CD4-positive, alpha-beta T cell treated with Interleukin-1 beta for 1 hour (primary cell): ENCODE measurements around the gene CDKN1A.
A peak's percentile ranks its signal among the peaks of the same experiment; 100 is the strongest.

Experiments used
- DNase-seq, 2 donors: peaks; one replicate each; pipeline ENCODE4 v3.0.0-alpha.2; 2020 to 2022

CDKN1A gene

DNA sequence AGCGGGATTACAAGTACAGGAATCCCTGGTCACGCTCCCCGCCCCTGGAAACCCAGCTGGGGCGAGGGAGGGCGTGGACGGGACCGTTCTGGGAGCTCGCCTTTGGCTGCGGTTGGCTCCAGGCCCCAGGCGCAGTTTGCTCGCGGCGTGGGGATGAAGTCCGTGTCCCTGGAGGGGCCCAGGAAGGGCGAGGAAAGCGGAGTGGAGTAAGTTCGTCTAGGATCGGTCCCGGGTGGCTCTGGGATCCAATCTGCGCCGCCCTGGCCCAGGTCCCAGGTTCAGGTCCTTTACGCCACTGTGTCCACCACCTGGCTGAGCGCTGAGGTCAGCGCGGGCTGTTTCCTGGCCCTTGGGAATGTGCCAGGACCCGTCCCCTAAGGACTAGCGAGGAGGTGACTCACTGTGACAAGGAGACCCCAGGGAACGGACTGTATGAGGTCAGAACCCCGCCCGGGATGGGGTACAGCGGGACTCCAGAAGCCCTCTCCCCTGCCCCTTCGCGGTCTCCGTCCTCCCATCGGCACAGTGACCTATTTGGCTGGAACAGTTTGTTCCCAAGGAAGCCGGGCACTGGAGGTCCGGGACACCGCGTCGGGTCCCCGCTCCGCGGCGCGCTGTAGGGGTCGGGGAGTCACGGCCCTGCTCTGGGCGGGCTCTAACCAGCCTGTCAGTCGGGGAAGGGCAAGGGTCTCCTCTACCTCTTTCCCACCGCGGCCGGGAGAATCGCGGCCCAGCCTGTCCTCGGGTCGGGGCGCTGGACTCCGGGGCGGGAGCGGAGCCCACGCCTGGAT, 724 bp downstream of the CDKN1A start:
- peak; percentile 37 to 47 for DNase-seq

DNA sequence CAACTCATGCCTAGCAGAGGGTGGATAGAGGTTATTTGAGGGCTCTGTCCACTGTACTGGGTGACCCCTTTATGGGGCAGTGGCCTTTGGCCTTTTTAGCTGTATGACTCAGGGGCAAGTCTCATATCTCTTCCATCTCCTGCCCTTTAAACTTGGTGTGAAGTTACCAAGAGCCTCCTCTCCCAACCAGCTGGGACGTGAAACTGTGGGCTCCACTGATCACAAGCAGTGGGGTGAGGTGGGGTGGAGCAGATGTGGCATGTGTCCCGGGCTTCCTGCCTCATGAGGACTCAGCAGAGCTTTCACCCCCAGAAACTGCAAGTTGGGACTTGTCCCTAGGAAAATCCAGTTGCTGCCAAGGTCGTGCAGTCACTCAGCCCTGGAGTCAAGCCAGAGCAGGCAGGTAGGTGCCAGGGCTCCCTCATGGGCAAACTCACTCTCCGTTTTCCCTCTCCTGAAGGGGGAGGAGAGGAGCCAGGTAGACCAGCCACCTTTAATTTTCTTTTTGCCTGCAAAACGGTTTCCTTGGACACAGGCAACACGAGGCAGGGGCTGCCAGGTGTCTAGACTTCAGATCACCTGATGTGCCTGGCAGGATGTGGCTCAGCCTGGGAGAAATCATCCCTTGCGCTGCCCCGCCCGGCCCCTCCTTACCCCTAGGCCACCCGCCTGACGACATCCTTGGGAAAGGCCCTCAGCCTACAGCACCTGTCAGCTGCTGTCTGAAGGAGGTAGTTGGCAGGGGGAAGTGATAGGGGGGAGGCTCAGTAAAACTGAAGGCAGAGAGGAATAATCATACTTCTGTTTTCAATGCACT, 4.0 kb downstream of the CDKN1A start:
- peak; percentile 86 to 91 for DNase-seq

DNA sequence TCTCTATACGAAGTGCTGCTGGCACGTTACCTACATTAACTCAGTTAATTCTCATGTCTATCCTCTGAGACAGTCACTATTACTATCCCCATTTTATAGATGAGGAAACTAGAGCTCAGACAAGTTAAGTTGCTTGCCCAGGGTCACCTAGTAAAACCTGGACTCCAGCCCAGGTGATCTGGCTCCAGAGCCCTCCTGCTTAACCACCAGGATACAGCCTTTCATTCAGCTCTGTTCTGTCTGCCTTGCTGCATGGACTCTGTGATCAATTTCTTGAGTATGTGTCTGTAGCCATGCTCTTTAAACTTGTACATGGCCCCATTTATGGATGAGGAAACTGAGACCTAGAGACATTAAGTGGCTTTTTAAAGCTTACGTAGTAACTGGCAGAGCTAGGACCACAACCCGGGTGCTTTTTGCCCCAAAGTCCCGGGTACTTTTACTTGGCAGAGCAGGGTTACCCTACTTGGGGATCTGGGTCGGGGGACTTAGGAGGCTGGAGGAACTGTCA, 4.7 kb downstream of the CDKN1A start:
- no peak for DNase-seq

DNA sequence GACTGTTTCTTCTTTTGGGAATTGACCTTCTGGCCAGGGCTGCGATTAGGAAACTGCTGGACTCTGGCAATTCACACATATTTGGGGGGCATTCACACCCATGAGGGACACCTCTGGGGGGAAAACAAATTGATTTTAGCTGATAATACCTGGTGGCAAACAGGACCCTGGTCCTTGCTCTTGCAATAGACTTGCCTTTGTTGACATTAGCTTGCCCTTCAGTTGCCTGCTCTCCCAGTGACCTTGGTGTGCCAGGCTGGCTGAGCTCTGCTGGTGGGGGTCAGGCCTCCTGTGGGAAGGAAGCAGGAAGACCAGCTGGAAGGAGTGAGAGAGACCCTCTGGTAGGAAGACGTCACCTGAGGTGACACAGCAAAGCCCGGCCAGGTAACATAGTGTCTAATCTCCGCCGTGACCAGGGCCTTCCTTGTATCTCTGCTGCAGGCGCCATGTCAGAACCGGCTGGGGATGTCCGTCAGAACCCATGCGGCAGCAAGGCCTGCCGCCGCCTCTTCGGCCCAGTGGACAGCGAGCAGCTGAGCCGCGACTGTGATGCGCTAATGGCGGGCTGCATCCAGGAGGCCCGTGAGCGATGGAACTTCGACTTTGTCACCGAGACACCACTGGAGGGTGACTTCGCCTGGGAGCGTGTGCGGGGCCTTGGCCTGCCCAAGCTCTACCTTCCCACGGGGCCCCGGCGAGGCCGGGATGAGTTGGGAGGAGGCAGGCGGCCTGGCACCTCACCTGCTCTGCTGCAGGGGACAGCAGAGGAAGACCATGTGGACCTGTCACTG, 5.3 kb downstream of the CDKN1A start:
- DNase-seq: no peak

DNA sequence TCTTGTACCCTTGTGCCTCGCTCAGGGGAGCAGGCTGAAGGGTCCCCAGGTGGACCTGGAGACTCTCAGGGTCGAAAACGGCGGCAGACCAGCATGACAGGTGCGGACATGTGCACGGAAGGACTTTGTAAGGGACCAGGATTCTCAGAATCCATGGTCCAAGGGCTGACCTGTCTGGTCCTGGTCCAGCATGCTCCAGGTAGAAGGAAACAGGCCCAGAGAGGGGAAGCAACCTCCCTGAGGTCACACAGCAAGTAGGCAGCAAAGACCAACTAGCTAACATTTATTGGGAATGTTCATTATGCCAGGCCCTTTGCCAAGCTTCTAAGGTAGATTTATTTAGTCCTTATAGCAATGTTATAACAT, 5.9 kb downstream of the CDKN1A start:
- no peak for DNase-seq

DNA sequence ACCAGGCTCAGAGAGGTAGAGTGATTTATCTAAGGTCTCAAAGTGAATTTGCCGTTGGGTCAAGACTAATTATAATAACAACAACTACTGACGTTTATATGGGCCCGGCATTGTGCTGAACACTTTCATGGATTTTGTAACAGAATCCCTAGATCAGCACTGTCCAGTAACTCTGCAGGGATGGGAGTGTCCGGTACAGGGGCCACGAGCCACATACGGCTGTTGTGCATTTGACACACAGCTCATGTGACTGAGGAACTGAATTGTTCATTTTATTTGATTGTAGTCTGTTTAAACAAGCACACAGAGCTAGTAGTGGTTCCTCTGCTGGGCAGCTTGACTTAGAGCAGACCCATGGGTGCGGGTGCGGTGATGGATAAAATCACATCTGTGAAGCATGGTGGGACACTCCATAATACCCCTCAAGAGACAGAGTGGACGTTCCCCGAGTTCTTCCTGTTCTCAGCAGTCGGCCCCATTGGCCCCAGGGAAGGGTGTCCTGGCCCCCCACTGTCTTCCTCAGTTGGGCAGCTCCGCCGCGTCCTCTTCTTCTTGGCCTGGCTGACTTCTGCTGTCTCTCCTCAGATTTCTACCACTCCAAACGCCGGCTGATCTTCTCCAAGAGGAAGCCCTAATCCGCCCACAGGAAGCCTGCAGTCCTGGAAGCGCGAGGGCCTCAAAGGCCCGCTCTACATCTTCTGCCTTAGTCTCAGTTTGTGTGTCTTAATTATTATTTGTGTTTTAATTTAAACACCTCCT, 6.8 kb downstream of the CDKN1A start:
- DNase-seq: no peak

DNA sequence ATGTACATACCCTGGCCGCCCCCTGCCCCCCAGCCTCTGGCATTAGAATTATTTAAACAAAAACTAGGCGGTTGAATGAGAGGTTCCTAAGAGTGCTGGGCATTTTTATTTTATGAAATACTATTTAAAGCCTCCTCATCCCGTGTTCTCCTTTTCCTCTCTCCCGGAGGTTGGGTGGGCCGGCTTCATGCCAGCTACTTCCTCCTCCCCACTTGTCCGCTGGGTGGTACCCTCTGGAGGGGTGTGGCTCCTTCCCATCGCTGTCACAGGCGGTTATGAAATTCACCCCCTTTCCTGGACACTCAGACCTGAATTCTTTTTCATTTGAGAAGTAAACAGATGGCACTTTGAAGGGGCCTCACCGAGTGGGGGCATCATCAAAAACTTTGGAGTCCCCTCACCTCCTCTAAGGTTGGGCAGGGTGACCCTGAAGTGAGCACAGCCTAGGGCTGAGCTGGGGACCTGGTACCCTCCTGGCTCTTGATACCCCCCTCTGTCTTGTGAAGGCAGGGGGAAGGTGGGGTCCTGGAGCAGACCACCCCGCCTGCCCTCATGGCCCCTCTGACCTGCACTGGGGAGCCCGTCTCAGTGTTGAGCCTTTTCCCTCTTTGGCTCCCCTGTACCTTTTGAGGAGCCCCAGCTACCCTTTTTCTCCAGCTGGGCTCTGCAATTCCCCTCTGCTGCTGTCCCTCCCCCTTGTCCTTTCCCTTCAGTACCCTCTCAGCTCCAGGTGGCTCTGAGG, 7.6 kb downstream of the CDKN1A start:
- DNase-seq: peak in 1 of 2 donors; percentile 61

DNA sequence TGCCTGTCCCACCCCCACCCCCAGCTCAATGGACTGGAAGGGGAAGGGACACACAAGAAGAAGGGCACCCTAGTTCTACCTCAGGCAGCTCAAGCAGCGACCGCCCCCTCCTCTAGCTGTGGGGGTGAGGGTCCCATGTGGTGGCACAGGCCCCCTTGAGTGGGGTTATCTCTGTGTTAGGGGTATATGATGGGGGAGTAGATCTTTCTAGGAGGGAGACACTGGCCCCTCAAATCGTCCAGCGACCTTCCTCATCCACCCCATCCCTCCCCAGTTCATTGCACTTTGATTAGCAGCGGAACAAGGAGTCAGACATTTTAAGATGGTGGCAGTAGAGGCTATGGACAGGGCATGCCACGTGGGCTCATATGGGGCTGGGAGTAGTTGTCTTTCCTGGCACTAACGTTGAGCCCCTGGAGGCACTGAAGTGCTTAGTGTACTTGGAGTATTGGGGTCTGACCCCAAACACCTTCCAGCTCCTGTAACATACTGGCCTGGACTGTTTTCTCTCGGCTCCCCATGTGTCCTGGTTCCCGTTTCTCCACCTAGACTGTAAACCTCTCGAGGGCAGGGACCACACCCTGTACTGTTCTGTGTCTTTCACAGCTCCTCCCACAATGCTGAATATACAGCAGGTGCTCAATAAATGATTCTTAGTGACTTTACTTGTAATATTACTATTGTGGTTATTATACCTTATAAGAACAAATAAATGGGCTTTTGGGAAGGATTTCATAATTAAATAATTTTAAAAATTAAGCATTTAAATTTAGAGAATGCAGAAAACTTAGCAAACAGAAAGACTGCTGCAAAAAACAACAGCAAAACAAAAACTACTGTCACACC, 8.4 kb downstream of the CDKN1A start:
- no peak for DNase-seq

DNA sequence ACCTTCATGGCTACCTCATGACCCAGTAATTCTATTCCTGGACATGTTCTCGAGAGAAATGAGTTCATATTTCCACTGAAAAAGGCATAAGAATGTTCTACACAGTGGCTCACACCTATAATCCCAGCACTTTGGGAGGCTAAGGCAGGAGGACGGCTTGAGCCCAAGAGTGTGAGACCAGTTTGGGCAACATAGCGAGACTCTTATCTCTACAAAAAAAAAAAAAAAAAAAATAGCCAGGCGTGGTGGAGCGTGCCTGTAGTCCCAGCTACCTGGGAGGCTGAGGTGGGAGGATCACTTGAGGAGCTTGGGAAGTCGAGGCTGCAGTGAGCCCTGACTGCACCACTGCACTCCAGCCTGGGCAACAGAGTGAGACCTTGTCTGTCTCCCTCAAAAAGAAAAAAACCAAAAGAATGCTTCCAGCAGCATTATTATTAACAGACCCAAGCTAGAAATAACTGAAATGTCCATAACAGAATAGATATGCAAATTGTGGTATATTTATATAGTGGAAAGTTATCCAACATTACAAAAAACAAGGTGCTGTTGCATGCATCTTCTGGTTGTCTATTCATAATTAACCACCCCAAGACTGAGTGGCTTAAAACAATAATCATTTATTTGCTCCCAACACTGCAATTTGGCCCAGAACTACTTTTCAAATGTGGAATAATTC, 9.7 kb downstream of the CDKN1A start:
- no peak for DNase-seq

DNA sequence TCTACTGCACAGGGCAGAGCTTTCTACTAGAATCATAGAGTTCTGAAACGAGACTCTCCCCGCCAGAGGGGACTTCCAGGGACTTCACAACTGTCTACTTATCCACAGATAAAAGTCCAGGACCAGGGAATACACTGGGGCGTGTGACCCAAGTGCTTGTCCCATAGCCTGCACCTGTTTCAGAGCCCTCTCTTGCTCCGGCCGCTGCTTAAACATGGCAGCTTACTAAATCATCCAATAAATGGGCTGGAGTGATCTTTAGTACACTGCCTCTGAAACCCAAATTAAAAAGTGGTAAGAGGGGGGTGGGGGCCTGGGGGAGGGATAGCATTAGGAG, 10.2 kb downstream of the CDKN1A start:
- no peak for DNase-seq

DNA sequence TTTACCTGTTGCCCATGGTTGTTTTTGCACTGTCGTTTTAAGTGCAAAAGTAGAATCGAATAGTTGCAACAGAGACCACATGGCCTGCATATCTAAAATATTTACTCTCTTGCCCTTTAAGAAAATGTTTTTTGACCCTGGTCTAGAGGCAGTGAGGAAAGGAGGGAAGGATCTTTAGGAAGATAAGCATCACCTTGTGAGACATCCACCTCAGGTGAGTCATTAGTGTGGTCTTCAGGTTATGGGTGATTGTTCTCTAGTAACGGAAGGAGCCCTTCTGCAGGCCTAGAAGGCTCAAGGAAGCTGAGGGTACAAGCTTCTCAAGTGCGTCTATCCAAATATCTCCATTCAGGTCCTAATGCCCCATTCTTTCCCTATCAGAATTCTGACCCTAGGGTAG, 12.5 kb downstream of the CDKN1A start:
- DNase-seq: no peak

DNA sequence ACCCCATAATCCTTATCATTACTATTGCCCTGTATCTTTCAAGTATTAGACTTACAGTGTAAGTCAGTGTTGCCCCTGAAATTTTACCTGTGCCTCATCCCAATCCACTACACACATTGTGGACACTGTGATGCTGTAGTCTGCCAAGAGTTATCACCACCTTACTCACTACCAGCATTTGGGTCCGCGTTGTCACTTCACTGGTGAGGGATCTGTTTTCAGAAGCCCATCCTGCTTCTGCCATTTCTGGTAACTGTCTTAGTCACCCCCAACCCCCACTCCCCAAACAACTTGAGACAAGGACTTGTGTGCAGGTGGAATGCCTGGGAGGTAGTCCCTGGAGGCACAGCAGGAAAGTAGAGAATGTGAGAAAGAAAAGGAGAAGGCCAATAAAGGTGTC, 13.1 kb downstream of the CDKN1A start:
- no peak for DNase-seq

DNA sequence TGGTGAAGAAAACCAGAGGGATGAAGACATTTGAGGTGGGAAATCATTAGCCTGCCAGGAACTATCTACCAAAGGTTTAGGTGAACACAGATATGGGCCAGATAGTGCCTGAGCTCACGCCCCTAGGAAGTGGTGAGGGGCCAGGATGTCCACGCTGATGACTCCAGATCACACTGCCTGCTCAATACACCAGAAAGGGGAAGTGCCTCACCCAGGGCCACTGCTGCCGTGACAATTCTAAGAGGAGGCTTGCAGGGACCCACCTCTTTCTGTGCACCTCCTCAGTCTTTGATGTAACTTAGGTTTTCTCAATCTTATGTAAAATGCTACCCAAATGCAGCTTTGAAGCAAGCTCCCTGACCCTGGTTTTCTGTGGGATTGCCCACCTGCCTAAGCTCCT, 13.7 kb downstream of the CDKN1A start:
- DNase-seq: peak; percentile 44 to 74

DNA sequence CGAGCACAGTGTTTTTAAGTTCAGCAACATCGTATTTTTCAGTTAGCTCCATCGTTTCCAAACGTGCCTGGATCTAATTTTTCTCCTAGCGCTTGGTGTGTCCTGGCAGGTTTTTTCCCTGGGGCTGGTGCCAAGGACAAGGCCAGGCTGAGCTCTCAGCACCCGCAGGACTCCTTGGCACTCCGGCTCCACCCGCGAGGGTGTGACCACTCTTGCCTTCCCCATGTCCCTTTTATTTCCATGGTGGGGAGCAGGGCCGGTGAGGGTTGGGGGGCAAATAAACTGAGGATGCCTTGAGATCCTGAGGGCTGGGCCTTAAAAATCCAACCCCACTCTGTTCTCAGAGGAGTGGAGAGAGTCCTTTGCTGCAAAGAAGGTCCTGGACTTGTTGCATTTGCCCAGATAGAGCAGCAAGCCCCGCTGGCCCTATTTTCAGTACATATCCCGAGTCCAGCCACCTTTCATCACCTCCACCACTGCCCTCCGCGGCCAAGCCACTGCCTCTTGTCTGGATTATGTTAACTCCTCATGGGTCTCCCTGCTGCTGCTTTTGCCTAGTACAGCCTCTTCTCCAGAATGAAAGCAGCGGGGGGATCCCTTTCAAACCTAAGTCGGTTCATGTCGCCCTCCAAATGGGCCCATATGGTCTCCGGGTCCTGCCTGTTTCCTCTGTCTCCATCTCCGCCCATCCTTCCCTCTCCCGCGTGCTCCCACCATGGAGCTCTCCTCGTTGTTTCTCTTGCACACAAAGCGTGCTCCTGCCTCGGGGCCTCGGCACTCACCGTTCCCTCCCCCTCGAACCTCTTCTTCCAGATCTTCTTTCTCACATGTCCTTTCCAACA, 14.6 kb downstream of the CDKN1A start:
- no peak for DNase-seq

DNA sequence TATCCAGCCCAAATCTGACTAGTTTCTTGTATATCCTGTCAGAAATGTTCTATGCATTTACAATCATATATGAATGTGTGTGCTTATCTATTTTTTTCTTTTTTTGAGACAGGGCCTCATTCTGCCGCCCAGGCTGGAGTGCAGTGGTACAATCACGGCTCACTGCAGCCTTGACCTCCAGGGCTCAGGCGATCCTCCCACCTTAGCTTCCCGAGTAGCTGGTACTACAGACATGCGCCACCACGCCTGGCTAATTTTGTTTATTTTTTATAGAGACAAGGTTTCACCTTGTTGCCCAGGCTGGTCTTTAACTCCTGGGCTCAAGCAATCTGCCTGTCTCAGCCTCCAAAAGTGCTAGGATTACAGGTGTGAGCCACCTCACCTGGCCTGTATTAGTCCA, 16.1 kb downstream of the CDKN1A start:
- no peak for DNase-seq

DNA sequence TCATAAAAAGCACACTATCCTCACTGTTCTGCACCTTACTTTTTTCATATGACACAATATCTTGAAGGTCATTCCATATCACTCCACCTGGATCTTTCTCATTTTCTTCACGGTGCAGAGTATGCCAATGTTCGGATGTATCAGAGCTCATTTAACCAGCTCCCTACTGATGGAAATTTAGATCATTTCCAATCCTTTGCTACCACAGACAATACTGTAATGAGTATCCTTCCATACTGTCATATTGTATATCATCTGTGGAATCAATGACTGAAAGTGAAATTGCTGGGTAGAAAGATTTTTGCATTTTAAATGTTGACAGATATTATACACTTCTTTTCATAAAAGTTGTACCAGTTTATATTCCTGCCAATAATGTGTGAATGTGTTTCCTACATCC, 16.9 kb downstream of the CDKN1A start:
- DNase-seq: no peak

DNA sequence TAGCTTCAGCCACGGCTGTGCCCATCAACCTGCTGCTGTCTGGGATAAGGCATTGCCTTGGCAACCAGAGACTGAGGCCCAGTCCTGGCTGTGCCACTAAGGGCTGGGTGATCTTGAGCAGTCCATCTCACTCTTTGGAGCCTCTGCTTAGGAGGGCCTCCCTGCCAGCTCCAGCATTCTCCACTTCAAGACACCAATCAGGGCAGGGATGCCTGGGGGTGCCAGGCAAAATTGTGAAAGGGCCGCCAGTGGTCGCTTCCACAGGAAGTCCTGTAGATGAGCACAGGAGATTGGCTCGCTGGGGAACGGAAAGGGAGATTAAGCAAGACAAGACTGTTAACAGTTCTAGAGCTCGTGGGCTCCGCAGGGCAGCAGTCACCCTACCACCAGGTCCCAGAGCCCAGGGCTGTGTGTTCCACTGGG, 19.0 kb downstream of the CDKN1A start, which contains the start of gene RAB44:
Gene RAB44, plus strand, starts transcription at position 346 of the 423 bp plus-strand sequence. CDS start 6,410 bp downstream, outside the sequence.
- DNase-seq: peak in 1 of 2 donors; percentile 27

DNA sequence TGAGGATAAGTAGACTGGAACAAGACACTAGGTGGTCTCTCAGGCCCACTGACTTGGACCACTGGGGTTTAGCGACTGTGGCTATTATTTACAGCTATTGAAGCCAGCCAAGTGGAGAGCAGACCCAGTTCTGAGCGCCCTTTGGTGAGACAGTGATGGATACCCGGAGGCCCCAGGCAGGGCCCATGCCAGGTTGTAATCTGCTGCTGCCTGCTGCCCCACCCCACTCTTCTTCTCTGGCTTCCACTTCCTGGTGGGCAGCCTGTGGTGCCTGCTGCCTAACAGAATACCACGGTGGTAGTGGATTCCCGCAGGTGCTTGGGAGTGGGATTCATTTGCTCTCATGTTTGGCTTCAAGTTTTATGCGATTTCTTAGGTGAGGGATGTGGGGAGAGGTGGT, 19.7 kb downstream of the CDKN1A start:
- DNase-seq: no peak

DNA sequence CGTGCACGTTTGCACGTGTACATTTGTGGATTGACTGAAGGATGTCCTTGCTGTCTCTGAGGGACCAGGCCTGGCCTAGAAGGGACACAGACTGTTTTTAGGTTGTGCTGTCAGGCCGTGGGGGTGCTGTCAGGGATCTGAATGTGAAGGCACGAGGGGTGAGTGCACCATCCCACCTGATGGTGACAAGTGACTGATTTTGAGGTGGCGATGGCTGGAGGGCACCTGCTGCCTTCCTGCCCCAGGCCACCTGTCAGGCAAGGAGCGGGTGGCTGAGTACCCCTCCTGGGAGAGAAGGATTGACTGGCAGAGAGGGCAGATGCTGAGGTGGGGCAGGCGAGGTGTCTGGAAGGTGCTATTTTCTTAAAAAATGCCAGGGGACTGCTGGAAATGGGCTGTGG, 20.4 kb downstream of the CDKN1A start:
- DNase-seq: no peak
